Mesothelial cell of epicardium (in vitro differentiated cells): ENCODE results near the gene PTPRN2. TPM values are rescaled to one million over a fixed set of nuclear protein-coding genes. Genes with fewer than 3 reads are reported as not detected.

ENCODE experiments used
- DNase-seq, 2 experiments: peaks; one replicate each; pipeline ENCODE4 v3.0.0; 2021; ENCODE audit warnings: low spot score in 2 of 2; ENCODE audit not compliant: unreplicated experiment in 2 of 2
- H3K27ac Mint-ChIP-seq: 2 replicates; pipeline ENCODE4 v1.8.0; 2021; ENCODE audit warnings: mixed read lengths
- H3K27me3 Mint-ChIP-seq: 2 replicates; pipeline ENCODE4 v1.8.0; 2021; ENCODE audit warnings: low read depth, mixed read lengths
- H3K36me3 Mint-ChIP-seq: 2 replicates; pipeline ENCODE4 v1.8.0; 2021; ENCODE audit warnings: mixed read lengths
- H3K4me1 Mint-ChIP-seq: 2 replicates; pipeline ENCODE4 v1.8.0; 2021; ENCODE audit warnings: mixed read lengths
- H3K4me3 Mint-ChIP-seq: 2 replicates; pipeline ENCODE4 v1.8.0; 2021; ENCODE audit warnings: mild to moderate bottlenecking, moderate library complexity, mixed read lengths
- H3K9me3 Mint-ChIP-seq: 2 replicates; pipeline ENCODE4 v1.8.0; 2021; ENCODE audit warnings: mixed read lengths
- CTCF ChIP-seq: fragments of 200-600 bp; sonication (generic); IDR thresholded peaks from one replicate; pipeline ENCODE4 v1.5.0; 2021; ENCODE audit warnings: antibody characterized with exemption; ENCODE audit not compliant: unreplicated experiment
- total RNA-seq: library from RNA; stranded (reverse); gene quantifications from 3 replicates; pipeline ENCODE4 v1.2.1, GENCODE V29; 2021

The PTPRN2 gene
- total RNA-seq, 1 donor from 2014 or later: 2.2 TPM

GRCh38 chr7:158011941-158012340 lies 575.7 kb downstream of the PTPRN2 start:
- TF ChIP-seq CTCF: no peak
- H3K9me3 Mint-ChIP-seq: no peaks in the 10 kb centered on the region
- peaks cover 11% of the 10 kb centered on the region for H3K4me1 Mint-ChIP-seq
- peaks cover 46% of the 10 kb centered on the region for H3K27me3 Mint-ChIP-seq
- DNase-seq: no peak
- no peaks in the 10 kb centered on the region for H3K36me3 Mint-ChIP-seq
- no peak overlapping the region for H3K27ac Mint-ChIP-seq
- no peak overlapping the region for H3K4me3 Mint-ChIP-seq

- no peaks in the 10 kb centered on the region for H3K36me3 Mint-ChIP-seq
- H3K27me3 Mint-ChIP-seq: peaks cover 48% of the 10 kb centered on the region
- H3K27ac Mint-ChIP-seq: no peak overlapping the region
- no peak overlapping the region for H3K4me3 Mint-ChIP-seq
- no peaks in the 10 kb centered on the region for H3K9me3 Mint-ChIP-seq
- peaks cover 3% of the 10 kb centered on the region for H3K4me1 Mint-ChIP-seq
- no peak for DNase-seq
- TF ChIP-seq CTCF: no peak
Measured at GRCh38 chr7:158010961-158011693, 576.5 kb downstream of the PTPRN2 start.

GRCh38 chr7:158009886-158010285 lies 577.7 kb downstream of the PTPRN2 start:
- Mint-ChIP-seq H3K27ac (no peak overlapping the region), H3K9me3 (no peaks in the 10 kb centered on the region), H3K4me1 (no peaks in the 10 kb centered on the region), H3K4me3 (no peak overlapping the region), H3K36me3 (no peaks in the 10 kb centered on the region), H3K27me3 (peaks cover 53% of the 10 kb centered on the region)
- TF ChIP-seq CTCF: no peak
- no peak for DNase-seq

DNA sequence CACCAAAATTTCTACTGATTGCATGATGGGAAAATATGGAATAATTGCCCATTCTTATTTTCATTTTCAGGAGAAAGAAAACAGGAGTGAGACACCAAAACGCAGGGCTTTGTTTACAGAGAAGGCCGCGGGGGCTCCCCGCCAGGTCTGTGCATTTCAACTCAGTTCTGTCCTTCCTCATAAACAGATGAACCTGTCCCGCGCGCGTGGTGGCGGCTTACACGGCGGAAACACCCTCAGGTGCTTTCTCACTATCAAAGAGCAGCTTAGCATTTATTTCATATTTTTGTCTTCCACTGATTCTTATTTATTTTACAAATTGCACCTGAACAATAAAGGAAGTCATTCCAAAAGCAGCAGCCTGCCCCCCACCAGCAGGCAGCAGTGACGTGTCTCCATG lies 579.4 kb downstream of the PTPRN2 start:
- H3K9me3 Mint-ChIP-seq: no peaks in the 10 kb centered on the region
- no peak overlapping the region for H3K27ac Mint-ChIP-seq
- H3K27me3 Mint-ChIP-seq: peaks cover 53% of the 10 kb centered on the region
- TF ChIP-seq CTCF: no peak
- DNase-seq: no peak
- no peaks in the 10 kb centered on the region for H3K36me3 Mint-ChIP-seq
- no peak overlapping the region for H3K4me3 Mint-ChIP-seq
- H3K4me1 Mint-ChIP-seq: no peaks in the 10 kb centered on the region

GRCh38 chr7:158007697-158008257 lies 579.8 kb downstream of the PTPRN2 start:
- Mint-ChIP-seq H3K4me1 (no peaks in the 10 kb centered on the region), H3K4me3 (no peak overlapping the region), H3K27ac (no peak overlapping the region), H3K9me3 (no peaks in the 10 kb centered on the region), H3K36me3 (no peaks in the 10 kb centered on the region), H3K27me3 (peaks cover 53% of the 10 kb centered on the region)
- TF ChIP-seq CTCF: no peak
- no peak for DNase-seq
